K562 treated with DMSO at 1 percent for 48 hours (cell line): ENCODE results near the gene GABPA. TPM values are rescaled to one million over a fixed set of nuclear protein-coding genes. Genes with fewer than 3 reads are reported as not detected.

Source experiments
- total RNA-seq: library from RNA; unstranded; fragments of 300-600 nt; gene quantifications from 2 replicates; pipeline ENCODE4 v1.2.3, GENCODE V29; 2022; ENCODE audit warnings: low replicate concordance; ENCODE audit errors: extremely low read depth

The GABPA gene
- total RNA-seq: not detected in 2 replicates

GRCh38 chr21:25734904-25735645 is at the start of gene GABPA, which contains the start of gene ATP5PF:
Gene GABPA, plus strand, starts transcription at chr21:25734972. Its CDS starts 6,627 bp downstream, at chr21:25741599.
Gene ATP5PF, minus strand, starts transcription at chr21:25734904. Its CDS starts 5,110 bp downstream, at chr21:25729794.

Other genes with a start within 250 kb of the GABPA start
- not detected in 2 replicates for gene MRPL39, start 127.5 kb upstream of the GABPA start, total RNA-seq
- not detected in 2 replicates for gene JAM2, start 95.7 kb upstream of the GABPA start, total RNA-seq
- not detected in 2 replicates for gene ATP5PF, start 68 bp upstream of the GABPA start, total RNA-seq